ENCODE measurements around the gene SBK1.

Gene SBK1

DNA sequence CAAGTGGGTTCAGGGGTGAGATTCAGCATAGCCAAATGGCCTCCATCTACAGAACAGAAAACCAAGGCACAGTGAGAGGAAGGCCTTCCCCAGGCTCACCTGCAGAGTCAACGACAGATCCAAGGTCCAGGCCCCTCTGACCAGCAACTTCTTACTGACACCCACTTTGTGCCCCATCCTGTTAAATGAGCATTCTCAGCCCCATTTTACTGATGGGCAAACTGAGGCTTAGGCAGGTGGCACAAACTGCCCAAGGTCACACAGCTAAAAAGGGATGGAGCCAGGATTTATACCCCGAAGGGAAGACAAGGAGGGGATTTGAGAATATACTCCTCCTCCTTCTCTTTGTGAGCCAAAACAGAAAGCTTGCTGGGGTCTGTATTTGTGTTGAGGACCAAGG lies 9.3 kb downstream of the SBK1 start:
- TF ChIP-seq, protein P1, sequence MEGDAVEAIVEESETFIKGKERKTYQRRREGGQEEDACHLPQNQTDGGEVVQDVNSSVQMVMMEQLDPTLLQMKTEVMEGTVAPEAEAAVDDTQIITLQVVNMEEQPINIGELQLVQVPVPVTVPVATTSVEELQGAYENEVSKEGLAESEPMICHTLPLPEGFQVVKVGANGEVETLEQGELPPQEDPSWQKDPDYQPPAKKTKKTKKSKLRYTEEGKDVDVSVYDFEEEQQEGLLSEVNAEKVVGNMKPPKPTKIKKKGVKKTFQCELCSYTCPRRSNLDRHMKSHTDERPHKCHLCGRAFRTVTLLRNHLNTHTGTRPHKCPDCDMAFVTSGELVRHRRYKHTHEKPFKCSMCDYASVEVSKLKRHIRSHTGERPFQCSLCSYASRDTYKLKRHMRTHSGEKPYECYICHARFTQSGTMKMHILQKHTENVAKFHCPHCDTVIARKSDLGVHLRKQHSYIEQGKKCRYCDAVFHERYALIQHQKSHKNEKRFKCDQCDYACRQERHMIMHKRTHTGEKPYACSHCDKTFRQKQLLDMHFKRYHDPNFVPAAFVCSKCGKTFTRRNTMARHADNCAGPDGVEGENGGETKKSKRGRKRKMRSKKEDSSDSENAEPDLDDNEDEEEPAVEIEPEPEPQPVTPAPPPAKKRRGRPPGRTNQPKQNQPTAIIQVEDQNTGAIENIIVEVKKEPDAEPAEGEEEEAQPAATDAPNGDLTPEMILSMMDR (IDR thresholded peaks at IDR 0.05), result no peak

DNA sequence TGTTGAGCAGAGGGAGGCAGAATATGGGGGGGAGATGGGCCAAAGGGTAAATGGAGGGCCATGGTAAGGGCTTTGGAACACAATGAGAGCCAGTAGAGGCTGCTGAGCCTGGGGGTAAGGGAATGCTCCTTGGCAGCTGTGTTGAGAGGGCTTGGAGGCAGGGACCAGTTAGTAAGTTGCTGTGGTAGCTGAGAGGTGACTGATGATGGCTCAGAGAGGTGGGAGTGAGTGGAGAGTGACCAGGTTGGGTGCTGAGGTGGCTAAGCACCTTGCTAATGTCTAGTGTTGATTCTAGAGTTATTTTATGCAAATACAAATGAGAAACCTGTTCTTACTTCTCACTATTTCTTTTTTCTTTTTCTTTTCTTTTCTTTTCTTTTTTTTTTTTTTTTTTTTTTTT lies 10.8 kb downstream of the SBK1 start:
- TF ChIP-seq, protein P1 (IDR thresholded peaks at IDR 0.05), result no peak

DNA sequence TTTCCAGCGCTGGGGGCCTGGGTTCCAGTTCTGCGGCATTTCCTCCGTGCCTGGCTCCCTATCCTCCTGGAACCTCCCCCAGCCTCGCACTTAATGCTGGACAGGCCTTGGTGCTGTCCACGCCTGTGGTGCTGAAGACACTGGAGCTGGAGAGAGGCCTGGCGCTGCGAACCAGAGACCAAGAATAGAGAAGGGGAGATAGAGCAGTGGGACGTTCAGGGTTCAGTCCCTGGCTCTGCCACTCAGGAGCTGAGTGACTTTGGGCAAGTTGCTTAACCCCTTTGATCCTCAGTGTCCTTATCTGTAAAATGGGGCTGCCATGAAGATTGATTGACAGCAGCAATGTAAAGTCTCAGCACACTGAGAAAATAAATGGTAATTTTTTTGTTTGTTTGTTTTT lies 11.9 kb downstream of the SBK1 start:
- TF ChIP-seq, protein P1 (IDR thresholded peaks at IDR 0.05), result no peak

DNA sequence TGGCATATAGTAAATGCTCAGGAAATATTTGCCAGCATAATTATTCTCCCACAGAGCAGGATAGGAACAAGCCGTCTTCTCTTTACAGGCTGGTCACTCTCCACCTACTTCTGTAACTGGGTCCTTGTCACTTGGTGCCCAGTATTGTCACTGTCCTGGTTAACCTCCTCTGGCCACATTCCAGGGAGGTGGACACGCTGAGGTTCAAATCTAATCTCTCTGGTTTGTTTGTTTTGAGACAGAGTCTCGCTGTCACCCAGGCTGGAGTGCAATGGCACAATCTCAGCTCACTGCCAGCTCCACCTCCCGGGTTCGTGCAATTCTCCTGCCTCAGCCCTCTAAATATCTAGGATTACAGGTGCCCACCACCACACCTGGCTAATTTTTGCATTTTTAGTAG lies 15.6 kb downstream of the SBK1 start:
- TF ChIP-seq, protein P1 (IDR thresholded peaks at IDR 0.05), result no peak

DNA sequence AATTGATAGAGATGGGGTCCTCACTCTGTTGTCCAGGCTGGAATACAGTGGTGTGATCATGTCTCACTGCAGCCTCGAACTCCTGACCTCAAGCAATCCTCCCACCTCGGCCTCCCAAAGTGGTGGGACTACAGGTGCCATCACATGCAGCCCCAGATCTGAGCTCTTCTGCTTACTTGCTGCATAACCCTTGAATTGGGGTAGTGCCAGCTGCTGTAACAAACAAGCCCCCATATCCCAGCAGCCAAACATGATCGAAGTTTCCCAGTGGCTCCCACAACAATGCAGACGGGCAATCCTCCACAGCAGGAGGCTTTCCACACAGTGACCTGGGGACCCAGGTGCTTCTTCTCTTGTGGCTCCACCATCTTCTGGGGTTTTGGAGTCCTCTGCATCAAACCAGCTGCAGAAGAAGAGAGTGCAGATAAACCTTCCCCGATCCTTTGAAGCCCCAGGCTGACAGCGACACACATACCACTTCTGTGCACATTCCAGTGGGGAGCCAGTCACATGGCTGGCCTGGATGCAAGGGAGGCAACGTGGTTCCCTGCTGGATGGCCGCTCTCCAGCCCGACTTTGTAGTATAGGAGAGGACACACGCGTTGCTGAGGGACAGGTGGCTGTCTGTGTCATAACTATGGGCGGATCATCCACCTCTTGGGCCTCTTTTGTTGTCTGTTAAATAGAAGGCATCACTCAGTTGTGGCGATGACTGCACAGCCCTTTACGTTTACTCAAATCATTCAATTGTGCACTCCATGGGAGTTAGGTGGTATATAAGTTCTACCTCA lies 16.7 kb downstream of the SBK1 start:
- TF ChIP-seq, protein P1 (IDR thresholded peaks at IDR 0.05), result no peak

DNA sequence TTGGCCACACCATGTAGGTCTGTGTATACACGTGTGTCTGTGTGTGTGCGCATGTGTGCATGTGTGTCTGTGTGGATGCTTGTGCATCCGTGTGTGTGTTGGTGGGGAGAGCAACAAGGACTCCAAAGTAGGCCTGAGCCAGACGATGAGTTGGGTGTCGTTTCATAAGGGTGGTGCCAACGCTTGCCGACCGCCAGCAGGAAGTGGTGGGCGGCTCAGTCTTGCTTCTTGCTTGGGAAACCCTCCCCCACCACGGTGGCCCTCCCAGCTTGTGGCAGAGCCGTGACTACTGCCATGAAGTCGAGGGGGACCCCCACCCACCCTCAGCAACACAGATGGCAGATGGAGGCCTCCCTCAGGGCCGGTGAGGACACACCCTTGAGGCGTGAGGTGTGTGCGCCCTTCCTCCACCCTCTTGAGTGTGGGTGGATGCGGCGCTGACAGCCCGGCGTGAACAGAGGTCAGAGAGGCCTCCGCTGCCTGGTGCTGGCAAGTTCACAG lies 17.5 kb downstream of the SBK1 start:
- TF ChIP-seq, protein P1 (IDR thresholded peaks at IDR 0.05), result no peak

DNA sequence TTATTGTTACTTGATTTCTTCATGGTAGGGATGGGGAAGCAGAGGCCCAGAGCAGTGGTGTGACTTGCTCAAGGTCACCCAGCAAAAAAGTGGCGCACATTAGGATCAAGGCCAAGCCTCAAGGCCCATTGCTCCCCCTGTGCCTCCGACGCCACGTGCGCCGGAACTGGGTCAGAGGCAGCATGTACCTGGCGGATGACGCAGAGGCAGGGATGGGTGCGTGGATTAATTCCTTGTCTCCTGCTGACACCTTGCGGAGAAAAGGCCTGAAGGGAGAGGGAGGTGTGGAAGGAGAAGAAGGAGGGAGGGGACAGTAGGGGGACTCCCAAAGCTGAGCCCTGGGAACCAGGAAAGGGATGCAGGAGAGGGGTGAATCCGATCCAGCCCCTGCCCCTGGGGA lies 18.5 kb downstream of the SBK1 start:
- TF ChIP-seq, protein P1 (IDR thresholded peaks at IDR 0.05), result no peak

All from LNCAP (cell line).